Measurements from ENCODE around the gene CSF2RB.

The CSF2RB gene

DNA sequence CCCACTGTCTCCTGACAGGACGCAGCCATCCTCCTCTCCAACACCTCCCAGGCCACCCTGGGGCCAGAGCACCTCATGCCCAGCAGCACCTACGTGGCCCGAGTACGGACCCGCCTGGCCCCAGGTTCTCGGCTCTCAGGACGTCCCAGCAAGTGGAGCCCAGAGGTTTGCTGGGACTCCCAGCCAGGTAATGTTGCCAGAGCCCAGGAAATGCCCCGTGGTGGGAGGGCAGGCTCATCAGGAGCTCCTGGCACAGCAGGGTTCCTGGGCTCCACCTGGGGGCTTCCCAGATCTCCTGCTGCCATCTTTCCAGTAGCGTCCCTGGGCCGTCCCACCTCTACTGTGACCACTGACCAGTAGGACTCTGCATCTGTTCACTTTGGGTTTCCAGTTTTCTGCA is 16.2 kb downstream of the CSF2RB start:
- no peaks in the 10 kb centered on the region for H3K36me3 ChIP-seq (ENCODE audit: control insufficient read depth, insufficient read depth, low read length)
- no peak overlapping the region for H3K9ac ChIP-seq (ENCODE audit: low read depth, low read length)
- no peaks in the 10 kb centered on the region for H3K27me3 ChIP-seq (ENCODE audit: control insufficient read depth, insufficient read depth, low read length)
- H3K4me3 ChIP-seq (ENCODE audit: low read depth, low read length): no peak overlapping the region
- H3K4me1 ChIP-seq (ENCODE audit: control insufficient read depth, insufficient read depth, low read length): no peaks in the 10 kb centered on the region
- no peaks in the 10 kb centered on the region for H3K9me3 ChIP-seq (ENCODE audit: control insufficient read depth, insufficient read depth, low read length)
- no peak overlapping the region for H3K27ac ChIP-seq (ENCODE audit: low read depth, low read length)

DNA sequence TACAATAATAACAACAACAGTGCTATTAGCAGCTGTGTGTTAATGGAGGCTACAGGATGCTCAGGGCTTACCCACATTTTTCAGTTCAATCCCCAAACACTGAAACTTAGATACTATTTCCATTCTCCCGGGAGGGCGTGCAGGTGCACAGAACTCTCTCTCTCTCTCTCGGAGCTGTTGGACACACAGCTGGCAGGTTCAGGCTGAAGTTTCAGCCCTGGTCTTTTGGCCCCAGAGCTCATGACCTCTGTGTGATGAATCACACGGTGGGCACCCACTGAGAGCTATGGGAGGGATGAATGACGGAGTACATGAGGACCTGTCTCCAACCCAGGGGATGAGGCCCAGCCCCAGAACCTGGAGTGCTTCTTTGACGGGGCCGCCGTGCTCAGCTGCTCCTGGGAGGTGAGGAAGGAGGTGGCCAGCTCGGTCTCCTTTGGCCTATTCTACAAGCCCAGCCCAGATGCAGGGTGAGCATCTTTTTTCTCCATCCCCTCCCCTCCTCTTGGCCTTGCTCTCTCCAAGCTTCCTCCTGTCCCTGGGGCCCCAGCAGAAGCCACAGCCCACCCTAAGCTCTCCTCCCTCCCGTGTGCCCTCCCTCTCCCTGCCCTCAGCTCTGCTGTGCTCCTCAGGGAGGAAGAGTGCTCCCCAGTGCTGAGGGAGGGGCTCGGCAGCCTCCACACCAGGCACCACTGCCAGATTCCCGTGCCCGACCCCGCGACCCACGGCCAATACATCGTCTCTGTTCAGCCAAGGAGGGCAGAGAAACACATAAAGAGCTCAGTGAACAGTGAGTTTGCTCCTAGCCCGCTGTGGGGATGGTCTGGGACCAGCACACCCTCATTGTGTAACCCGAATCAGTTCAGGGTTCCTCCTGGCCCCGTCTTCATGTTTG is 16.9 kb downstream of the CSF2RB start:
- H3K9ac ChIP-seq (ENCODE audit: low read depth, low read length): no peak overlapping the region
- H3K9me3 ChIP-seq (ENCODE audit: control insufficient read depth, insufficient read depth, low read length): no peaks in the 10 kb centered on the region
- H3K36me3 ChIP-seq (ENCODE audit: control insufficient read depth, insufficient read depth, low read length): no peaks in the 10 kb centered on the region
- no peaks in the 10 kb centered on the region for H3K27me3 ChIP-seq (ENCODE audit: control insufficient read depth, insufficient read depth, low read length)
- no peak overlapping the region for H3K4me3 ChIP-seq (ENCODE audit: low read depth, low read length)
- no peaks in the 10 kb centered on the region for H3K4me1 ChIP-seq (ENCODE audit: control insufficient read depth, insufficient read depth, low read length)
- no peak overlapping the region for H3K27ac ChIP-seq (ENCODE audit: low read depth, low read length)

GRCh38 chr22:36931446-36931845 is 18.0 kb downstream of the CSF2RB start:
- no peaks in the 10 kb centered on the region for H3K36me3 ChIP-seq (ENCODE audit: control insufficient read depth, insufficient read depth, low read length)
- H3K27me3 ChIP-seq (ENCODE audit: control insufficient read depth, insufficient read depth, low read length): no peaks in the 10 kb centered on the region
- no peak overlapping the region for H3K4me3 ChIP-seq (ENCODE audit: low read depth, low read length)
- no peaks in the 10 kb centered on the region for H3K9me3 ChIP-seq (ENCODE audit: control insufficient read depth, insufficient read depth, low read length)
- no peak overlapping the region for H3K27ac ChIP-seq (ENCODE audit: low read depth, low read length)
- H3K4me1 ChIP-seq (ENCODE audit: control insufficient read depth, insufficient read depth, low read length): no peaks in the 10 kb centered on the region
- no peak overlapping the region for H3K9ac ChIP-seq (ENCODE audit: low read depth, low read length)

DNA sequence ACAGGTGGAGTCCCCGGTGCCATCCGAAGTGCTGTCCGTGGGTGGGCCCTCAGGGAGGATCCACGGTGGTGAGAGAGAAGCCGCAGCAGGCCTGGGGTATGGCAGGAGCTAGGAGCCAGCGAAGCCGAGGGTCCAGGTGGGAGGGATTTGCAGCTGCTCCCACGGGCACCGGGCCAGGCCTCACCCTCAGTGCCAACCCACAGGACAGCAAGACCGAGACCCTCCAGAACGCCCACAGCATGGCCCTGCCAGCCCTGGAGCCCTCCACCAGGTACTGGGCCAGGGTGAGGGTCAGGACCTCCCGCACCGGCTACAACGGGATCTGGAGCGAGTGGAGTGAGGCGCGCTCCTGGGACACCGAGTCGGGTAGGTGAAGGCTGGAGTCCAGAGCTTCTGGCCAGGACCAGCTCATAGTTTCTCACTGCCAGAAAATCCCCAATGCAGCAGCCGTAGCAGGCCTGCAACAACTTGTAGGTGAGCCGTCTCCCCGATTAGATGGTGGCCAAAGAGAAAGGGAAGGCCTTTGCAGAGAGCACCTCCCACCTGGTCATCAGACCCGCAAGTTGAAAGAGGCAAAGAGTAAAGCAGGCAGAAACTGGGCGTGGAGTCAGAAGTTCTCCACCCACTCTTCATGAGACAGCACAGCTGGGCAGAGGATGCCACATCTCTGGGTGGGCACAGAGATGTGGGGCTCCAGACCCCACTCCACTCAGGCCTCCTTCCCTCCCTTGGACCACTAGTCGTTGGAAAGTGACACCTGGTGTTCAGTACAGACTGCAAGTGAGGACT is 20.4 kb downstream of the CSF2RB start:
- H3K9me3 ChIP-seq (ENCODE audit: control insufficient read depth, insufficient read depth, low read length): no peaks in the 10 kb centered on the region
- H3K4me3 ChIP-seq (ENCODE audit: low read depth, low read length): no peak overlapping the region
- H3K27ac ChIP-seq (ENCODE audit: low read depth, low read length): no peak overlapping the region
- no peaks in the 10 kb centered on the region for H3K4me1 ChIP-seq (ENCODE audit: control insufficient read depth, insufficient read depth, low read length)
- no peak overlapping the region for H3K9ac ChIP-seq (ENCODE audit: low read depth, low read length)
- no peaks in the 10 kb centered on the region for H3K36me3 ChIP-seq (ENCODE audit: control insufficient read depth, insufficient read depth, low read length)
- H3K27me3 ChIP-seq (ENCODE audit: control insufficient read depth, insufficient read depth, low read length): no peaks in the 10 kb centered on the region

- Histone ChIP-seq H3K4me3 (ENCODE audit: low read depth, low read length) (no peak overlapping the region), H3K27ac (ENCODE audit: low read depth, low read length) (no peak overlapping the region), H3K27me3 (ENCODE audit: control insufficient read depth, insufficient read depth, low read length) (no peaks in the 10 kb centered on the region), H3K9me3 (ENCODE audit: control insufficient read depth, insufficient read depth, low read length) (no peaks in the 10 kb centered on the region), H3K9ac (ENCODE audit: low read depth, low read length) (no peak overlapping the region), H3K36me3 (ENCODE audit: control insufficient read depth, insufficient read depth, low read length) (no peaks in the 10 kb centered on the region), H3K4me1 (ENCODE audit: control insufficient read depth, insufficient read depth, low read length) (no peaks in the 10 kb centered on the region)
These were observed 21.2 kb downstream of the CSF2RB start for GRCh38 chr22:36934418-36935312.

DNA sequence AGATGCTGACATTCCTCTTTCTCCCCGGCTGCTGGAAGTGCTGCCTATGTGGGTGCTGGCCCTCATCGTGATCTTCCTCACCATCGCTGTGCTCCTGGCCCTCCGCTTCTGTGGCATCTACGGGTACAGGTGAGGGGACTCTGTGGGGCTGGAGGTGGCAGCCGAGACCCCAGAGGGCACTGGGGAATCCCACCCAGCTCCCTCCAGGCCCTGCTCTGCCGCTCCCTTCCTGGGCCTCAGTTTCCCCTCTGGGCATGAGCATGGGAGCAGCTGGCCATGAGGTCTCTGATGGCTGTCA is 21.8 kb downstream of the CSF2RB start:
- no peaks in the 10 kb centered on the region for H3K4me1 ChIP-seq (ENCODE audit: control insufficient read depth, insufficient read depth, low read length)
- no peaks in the 10 kb centered on the region for H3K9me3 ChIP-seq (ENCODE audit: control insufficient read depth, insufficient read depth, low read length)
- no peaks in the 10 kb centered on the region for H3K36me3 ChIP-seq (ENCODE audit: control insufficient read depth, insufficient read depth, low read length)
- H3K27me3 ChIP-seq (ENCODE audit: control insufficient read depth, insufficient read depth, low read length): no peaks in the 10 kb centered on the region
- H3K27ac ChIP-seq (ENCODE audit: low read depth, low read length): no peak overlapping the region
- H3K4me3 ChIP-seq (ENCODE audit: low read depth, low read length): no peak overlapping the region
- H3K9ac ChIP-seq (ENCODE audit: low read depth, low read length): no peak overlapping the region

- no peaks in the 10 kb centered on the region for H3K36me3 ChIP-seq (ENCODE audit: control insufficient read depth, insufficient read depth, low read length)
- no peaks in the 10 kb centered on the region for H3K27me3 ChIP-seq (ENCODE audit: control insufficient read depth, insufficient read depth, low read length)
- H3K9ac ChIP-seq (ENCODE audit: low read depth, low read length): no peak overlapping the region
- H3K9me3 ChIP-seq (ENCODE audit: control insufficient read depth, insufficient read depth, low read length): no peaks in the 10 kb centered on the region
- H3K4me1 ChIP-seq (ENCODE audit: control insufficient read depth, insufficient read depth, low read length): no peaks in the 10 kb centered on the region
- no peak overlapping the region for H3K27ac ChIP-seq (ENCODE audit: low read depth, low read length)
- no peak overlapping the region for H3K4me3 ChIP-seq (ENCODE audit: low read depth, low read length)
These were observed 22.3 kb downstream of the CSF2RB start for GRCh38 chr22:36935694-36936093.

DNA sequence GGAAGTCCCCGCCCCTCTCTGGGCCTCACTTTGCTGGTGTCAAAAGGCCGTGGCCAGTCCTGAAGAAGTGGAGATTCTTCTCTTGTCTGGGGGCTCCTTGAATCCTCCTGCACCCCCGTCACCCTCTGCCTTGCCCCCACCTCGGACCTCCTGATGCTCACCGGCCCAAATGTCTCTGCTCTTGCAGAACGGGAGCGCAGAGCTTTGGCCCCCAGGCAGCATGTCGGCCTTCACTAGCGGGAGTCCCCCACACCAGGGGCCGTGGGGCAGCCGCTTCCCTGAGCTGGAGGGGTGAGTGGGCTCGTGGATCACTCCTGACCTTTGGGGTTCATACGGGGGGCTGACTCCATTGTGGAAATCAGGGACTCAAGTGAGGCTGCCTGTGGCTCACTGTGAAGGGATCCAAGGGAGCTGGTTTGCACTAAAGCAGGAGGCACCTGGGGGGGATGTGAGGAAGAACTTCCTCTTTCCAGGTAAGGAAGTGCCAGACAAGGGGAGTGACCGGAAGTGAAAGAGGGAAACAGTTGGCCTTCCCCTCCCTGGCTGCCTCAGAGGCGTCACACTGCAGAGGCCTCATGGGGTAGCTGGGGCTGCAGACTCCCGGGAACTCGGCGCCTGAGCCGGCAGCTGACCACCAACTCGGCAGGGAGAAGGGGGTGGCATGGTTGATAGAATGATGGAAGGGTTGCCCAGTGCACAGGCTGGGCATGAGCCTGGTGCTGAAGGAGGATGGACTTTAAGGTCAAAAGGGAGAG is 23.1 kb downstream of the CSF2RB start:
- H3K4me3 ChIP-seq (ENCODE audit: low read depth, low read length): no peak overlapping the region
- no peaks in the 10 kb centered on the region for H3K4me1 ChIP-seq (ENCODE audit: control insufficient read depth, insufficient read depth, low read length)
- no peak overlapping the region for H3K27ac ChIP-seq (ENCODE audit: low read depth, low read length)
- H3K36me3 ChIP-seq (ENCODE audit: control insufficient read depth, insufficient read depth, low read length): no peaks in the 10 kb centered on the region
- H3K9ac ChIP-seq (ENCODE audit: low read depth, low read length): no peak overlapping the region
- no peaks in the 10 kb centered on the region for H3K9me3 ChIP-seq (ENCODE audit: control insufficient read depth, insufficient read depth, low read length)
- no peaks in the 10 kb centered on the region for H3K27me3 ChIP-seq (ENCODE audit: control insufficient read depth, insufficient read depth, low read length)

DNA sequence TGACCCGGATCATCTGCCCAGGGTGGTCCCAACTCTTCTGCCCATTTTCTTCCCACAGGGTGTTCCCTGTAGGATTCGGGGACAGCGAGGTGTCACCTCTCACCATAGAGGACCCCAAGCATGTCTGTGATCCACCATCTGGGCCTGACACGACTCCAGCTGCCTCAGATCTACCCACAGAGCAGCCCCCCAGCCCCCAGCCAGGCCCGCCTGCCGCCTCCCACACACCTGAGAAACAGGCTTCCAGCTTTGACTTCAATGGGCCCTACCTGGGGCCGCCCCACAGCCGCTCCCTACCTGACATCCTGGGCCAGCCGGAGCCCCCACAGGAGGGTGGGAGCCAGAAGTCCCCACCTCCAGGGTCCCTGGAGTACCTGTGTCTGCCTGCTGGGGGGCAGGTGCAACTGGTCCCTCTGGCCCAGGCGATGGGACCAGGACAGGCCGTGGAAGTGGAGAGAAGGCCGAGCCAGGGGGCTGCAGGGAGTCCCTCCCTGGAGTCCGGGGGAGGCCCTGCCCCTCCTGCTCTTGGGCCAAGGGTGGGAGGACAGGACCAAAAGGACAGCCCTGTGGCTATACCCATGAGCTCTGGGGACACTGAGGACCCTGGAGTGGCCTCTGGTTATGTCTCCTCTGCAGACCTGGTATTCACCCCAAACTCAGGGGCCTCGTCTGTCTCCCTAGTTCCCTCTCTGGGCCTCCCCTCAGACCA is 24.0 kb downstream of the CSF2RB start:
- no peaks in the 10 kb centered on the region for H3K4me1 ChIP-seq (ENCODE audit: control insufficient read depth, insufficient read depth, low read length)
- no peaks in the 10 kb centered on the region for H3K36me3 ChIP-seq (ENCODE audit: control insufficient read depth, insufficient read depth, low read length)
- H3K4me3 ChIP-seq (ENCODE audit: low read depth, low read length): no peak overlapping the region
- no peaks in the 10 kb centered on the region for H3K27me3 ChIP-seq (ENCODE audit: control insufficient read depth, insufficient read depth, low read length)
- H3K27ac ChIP-seq (ENCODE audit: low read depth, low read length): no peak overlapping the region
- H3K9ac ChIP-seq (ENCODE audit: low read depth, low read length): no peak overlapping the region
- no peaks in the 10 kb centered on the region for H3K9me3 ChIP-seq (ENCODE audit: control insufficient read depth, insufficient read depth, low read length)

DNA sequence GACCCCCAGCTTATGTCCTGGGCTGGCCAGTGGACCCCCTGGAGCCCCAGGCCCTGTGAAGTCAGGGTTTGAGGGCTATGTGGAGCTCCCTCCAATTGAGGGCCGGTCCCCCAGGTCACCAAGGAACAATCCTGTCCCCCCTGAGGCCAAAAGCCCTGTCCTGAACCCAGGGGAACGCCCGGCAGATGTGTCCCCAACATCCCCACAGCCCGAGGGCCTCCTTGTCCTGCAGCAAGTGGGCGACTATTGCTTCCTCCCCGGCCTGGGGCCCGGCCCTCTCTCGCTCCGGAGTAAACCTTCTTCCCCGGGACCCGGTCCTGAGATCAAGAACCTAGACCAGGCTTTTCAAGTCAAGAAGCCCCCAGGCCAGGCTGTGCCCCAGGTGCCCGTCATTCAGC is 24.6 kb downstream of the CSF2RB start:
- Histone ChIP-seq H3K9ac (ENCODE audit: low read depth, low read length) (no peak overlapping the region), H3K9me3 (ENCODE audit: control insufficient read depth, insufficient read depth, low read length) (no peaks in the 10 kb centered on the region), H3K27ac (ENCODE audit: low read depth, low read length) (no peak overlapping the region), H3K4me1 (ENCODE audit: control insufficient read depth, insufficient read depth, low read length) (no peaks in the 10 kb centered on the region), H3K4me3 (ENCODE audit: low read depth, low read length) (no peak overlapping the region), H3K27me3 (ENCODE audit: control insufficient read depth, insufficient read depth, low read length) (no peaks in the 10 kb centered on the region), H3K36me3 (ENCODE audit: control insufficient read depth, insufficient read depth, low read length) (no peaks in the 10 kb centered on the region)

Measured in HUES48 (cell line).